DOHH2 (cell line): ENCODE data around the gene MYO7B.

ENCODE experiments used
- CTCF ChIP-seq: fragments of 200-600 bp; sonication (generic); IDR thresholded peaks from one replicate; pipeline ENCODE4 v1.5.1; 2014; ENCODE audit warnings: antibody characterized with exemption, mild to moderate bottlenecking, low read depth, low read length; ENCODE audit not compliant: poor library complexity, severe bottlenecking
- EZH2phosphoT487 ChIP-seq: fragments of 200-600 bp; sonication (generic); IDR thresholded peaks from 2 replicates; pipeline ENCODE4 v1.6.1; 2017; ENCODE audit warnings: borderline replicate concordance, mild to moderate bottlenecking, antibody characterized with exemption, low read length, moderate library complexity, mixed read lengths

DNA sequence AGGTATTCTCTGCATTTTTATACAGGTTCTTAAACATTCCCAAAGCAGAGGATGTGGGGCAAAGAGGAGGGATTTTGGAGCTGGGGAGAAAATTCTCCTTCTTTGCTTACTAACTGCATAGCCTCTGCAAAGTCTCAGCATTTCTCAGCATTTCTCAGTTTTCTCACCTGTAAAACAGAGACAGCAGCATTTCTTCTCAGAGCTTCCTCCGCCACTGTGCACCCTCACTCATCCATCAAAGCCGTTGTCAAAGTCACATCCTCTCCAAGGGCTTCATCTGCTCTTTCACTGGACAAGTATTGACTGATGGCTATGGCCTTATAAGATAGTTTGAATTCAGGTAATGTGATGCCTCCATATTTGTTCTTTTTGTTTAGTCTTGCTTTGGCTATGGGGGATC lies 17.4 kb downstream of the MYO7B start:
- TF ChIP-seq CTCF (no peak), EZH2phosphoT487 (no peak)
